HEK293 (cell line): ENCODE data around the gene SMIM44.

Experiments used
- KLF10 ChIP-seq: fragments of 450-650 bp; IDR thresholded peaks from 2 replicates; pipeline ENCODE4 v1.5.1; 2018; ENCODE audit warnings: missing biosample characterization, mild to moderate bottlenecking, missing genetic modification characterization
- SETDB1 ChIP-seq: IDR thresholded peaks from one replicate; pipeline ENCODE4 v1.6.1; 2017; ENCODE audit warnings: mild to moderate bottlenecking, low read length, moderate library complexity, mixed read lengths; ENCODE audit not compliant: insufficient read length
- YY1 ChIP-seq: fragments of 450-650 bp; formaldehyde crosslinking; IDR thresholded peaks from 2 replicates; pipeline ENCODE4 v1.5.1; 2018; ENCODE audit warnings: missing biosample characterization, missing genetic modification characterization
- ZNF24 ChIP-seq: fragments of 450-650 bp; formaldehyde crosslinking; IDR thresholded peaks from 2 replicates; pipeline ENCODE4 v1.5.1; 2016; ENCODE audit warnings: missing biosample characterization, missing genetic modification characterization
- ZNF341 ChIP-seq: fragments of 450-650 bp; formaldehyde crosslinking; IDR thresholded peaks from 2 replicates; pipeline ENCODE4; 2016; ENCODE audit warnings: low read depth, missing biosample characterization, missing genetic modification characterization
- ZNF561 ChIP-seq: fragments of 450-650 bp; IDR thresholded peaks from 2 replicates; pipeline ENCODE4 v1.5.1; 2018; ENCODE audit warnings: missing biosample characterization, missing genetic modification characterization, borderline replicate concordance
- ZNF623 ChIP-seq: fragments of 450-650 bp; formaldehyde crosslinking; IDR thresholded peaks from 2 replicates; pipeline ENCODE4 v1.5.1; 2016; ENCODE audit warnings: missing biosample characterization, missing genetic modification characterization
- ZNF639 ChIP-seq: fragments of 450-650 bp; formaldehyde crosslinking; IDR thresholded peaks from 2 replicates; pipeline ENCODE4 v1.5.1; 2016; ENCODE audit warnings: missing biosample characterization, missing genetic modification characterization
- ZNF76 ChIP-seq: fragments of 450-650 bp; formaldehyde crosslinking; IDR thresholded peaks from 2 replicates; pipeline ENCODE4; 2016; ENCODE audit warnings: low read depth, missing biosample characterization, missing genetic modification characterization, borderline replicate concordance
- ZNF785 ChIP-seq: fragments of 450-650 bp; formaldehyde crosslinking; IDR thresholded peaks from 2 replicates; pipeline ENCODE4 v1.5.1; 2016; ENCODE audit warnings: missing biosample characterization, missing genetic modification characterization
- ZSCAN18 ChIP-seq: fragments of 450-650 bp; formaldehyde crosslinking; IDR thresholded peaks from 2 replicates; pipeline ENCODE4 v1.5.1; 2016; ENCODE audit warnings: missing biosample characterization, missing genetic modification characterization
- ZSCAN30 ChIP-seq: fragments of 450-650 bp; IDR thresholded peaks from 2 replicates; pipeline ENCODE4 v1.5.1; 2018; ENCODE audit warnings: missing biosample characterization, mild to moderate bottlenecking, missing genetic modification characterization, moderate library complexity
- TF ChIP-seq, protein P1 (sequence below): fragments of 450-650 bp; formaldehyde crosslinking; IDR thresholded peaks from 2 replicates; pipeline ENCODE4 v1.5.1; 2016; ENCODE audit warnings: missing biosample characterization, missing genetic modification characterization
- TF ChIP-seq, protein P2 (sequence below): fragments of 450-650 bp; formaldehyde crosslinking; IDR thresholded peaks from 2 replicates; pipeline ENCODE4 v1.5.1; 2016; ENCODE audit warnings: missing biosample characterization, missing genetic modification characterization

DNA sequence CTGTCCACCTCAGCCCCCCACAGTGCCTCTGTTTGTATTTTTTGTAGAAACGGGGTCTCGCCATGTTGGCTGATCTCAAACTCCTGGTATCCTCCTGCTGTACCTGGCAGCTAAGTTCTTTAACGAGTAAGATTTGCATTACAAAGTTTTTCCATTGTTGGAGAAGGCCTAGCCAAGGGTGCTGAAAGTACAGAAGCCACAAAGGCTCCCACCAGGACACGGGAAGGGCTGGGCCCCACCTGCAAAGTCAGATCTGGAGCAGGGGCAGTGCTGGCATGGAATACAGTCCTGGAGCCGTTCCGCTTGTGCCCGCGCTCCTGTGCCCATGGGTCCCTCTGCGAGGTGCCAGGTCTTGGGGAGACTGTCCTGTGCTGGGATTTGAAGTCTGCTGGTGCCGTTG is 35.0 kb upstream of the SMIM44 start:
- TF ChIP-seq ZNF785 (tag by site-specific recombination) (no peak), ZNF639 (tag by site-specific recombination) (no peak), ZNF623 (tag by site-specific recombination) (no peak), ZNF341 (tag by site-specific recombination) (no peak), ZSCAN30 (tag by site-specific recombination) (no peak), ZNF24 (tag by site-specific recombination) (no peak), ZSCAN18 (tag by site-specific recombination) (no peak), ZNF561 (tag by site-specific recombination) (no peak), KLF10 (tag by site-specific recombination) (no peak), YY1 (tag by site-specific recombination) (no peak), SETDB1 (no peak), ZNF76 (no peak)
- TF ChIP-seq, protein P1, sequence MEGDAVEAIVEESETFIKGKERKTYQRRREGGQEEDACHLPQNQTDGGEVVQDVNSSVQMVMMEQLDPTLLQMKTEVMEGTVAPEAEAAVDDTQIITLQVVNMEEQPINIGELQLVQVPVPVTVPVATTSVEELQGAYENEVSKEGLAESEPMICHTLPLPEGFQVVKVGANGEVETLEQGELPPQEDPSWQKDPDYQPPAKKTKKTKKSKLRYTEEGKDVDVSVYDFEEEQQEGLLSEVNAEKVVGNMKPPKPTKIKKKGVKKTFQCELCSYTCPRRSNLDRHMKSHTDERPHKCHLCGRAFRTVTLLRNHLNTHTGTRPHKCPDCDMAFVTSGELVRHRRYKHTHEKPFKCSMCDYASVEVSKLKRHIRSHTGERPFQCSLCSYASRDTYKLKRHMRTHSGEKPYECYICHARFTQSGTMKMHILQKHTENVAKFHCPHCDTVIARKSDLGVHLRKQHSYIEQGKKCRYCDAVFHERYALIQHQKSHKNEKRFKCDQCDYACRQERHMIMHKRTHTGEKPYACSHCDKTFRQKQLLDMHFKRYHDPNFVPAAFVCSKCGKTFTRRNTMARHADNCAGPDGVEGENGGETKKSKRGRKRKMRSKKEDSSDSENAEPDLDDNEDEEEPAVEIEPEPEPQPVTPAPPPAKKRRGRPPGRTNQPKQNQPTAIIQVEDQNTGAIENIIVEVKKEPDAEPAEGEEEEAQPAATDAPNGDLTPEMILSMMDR (tag by site-specific recombination), result no peak
- TF ChIP-seq, protein P2, sequence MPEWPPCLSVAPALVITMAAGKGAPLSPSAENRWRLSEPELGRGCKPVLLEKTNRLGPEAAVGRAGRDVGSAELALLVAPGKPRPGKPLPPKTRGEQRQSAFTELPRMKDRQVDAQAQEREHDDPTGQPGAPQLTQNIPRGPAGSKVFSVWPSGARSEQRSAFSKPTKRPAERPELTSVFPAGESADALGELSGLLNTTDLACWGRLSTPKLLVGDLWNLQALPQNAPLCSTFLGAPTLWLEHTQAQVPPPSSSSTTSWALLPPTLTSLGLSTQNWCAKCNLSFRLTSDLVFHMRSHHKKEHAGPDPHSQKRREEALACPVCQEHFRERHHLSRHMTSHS (tag by site-specific recombination), result no peak
